H4 (cell line): ENCODE results near the gene DRAM2. TPM values are rescaled to one million over a fixed set of nuclear protein-coding genes. Genes with fewer than 3 reads are reported as not detected.
A peak's percentile ranks its signal among the peaks of the same experiment; 100 is the strongest.

Experiments
- DNase-seq: peaks from one replicate; pipeline ENCODE4 v3.0.0-alpha.2; 2015; ENCODE audit warnings: low spot score
- total RNA-seq: library from RNA; depleted of rRNA; stranded (reverse); fragments of >200 nt; shearing (Covaris generic); gene quantifications from 2 replicates; pipeline ENCODE4 v1.2.3, GENCODE V29; 2014; rRNA removed

Gene DRAM2
- total RNA-seq, result 34.0 and 36.1 TPM in 2 replicates

DNA sequence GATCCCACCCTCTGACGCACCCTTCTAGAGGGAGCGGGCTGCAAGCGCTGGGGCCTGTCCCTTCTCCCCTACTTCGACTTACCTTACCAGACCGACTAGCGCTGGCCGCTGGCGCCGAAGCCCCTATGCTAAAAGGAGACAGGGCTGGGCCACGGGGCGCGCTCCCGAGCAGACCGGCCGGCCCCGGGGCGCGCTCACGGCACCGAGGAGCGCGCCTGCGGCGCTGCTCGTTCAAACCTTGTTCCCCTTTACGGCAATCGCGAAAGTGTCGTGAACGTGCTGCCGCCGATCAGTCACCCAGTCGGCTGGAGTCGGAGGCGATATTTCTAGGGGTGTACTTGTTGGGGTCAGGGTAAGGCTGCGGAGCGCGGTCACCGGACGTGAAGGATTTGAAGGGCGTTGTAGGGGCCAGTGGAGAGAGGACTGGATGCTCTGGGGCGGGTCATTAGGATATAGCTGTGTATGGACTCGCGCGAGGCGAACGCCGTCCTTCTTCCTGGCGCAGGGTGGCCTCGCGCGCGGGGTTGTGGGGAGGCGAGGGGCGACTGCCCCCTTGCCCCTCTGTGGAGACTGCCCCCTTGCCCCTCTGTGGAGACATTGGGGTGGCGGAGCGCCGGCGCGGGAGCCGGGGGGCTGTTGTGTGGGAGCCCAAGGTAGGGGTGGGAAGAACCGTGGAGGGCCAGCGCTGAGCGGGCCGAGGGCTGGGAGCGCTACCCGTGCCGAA is at the start of gene DRAM2, which contains the start of gene CEPT1:
Gene DRAM2 (minus strand): TSS at position 138 of the 724 bp plus-strand sequence. CDS start 8,539 bp downstream, outside the sequence.
Gene CEPT1 (plus strand): TSS at position 268 of the 724 bp plus-strand sequence. CDS start 7,492 bp downstream, outside the sequence.
- peak; percentile 88 for DNase-seq

DNA sequence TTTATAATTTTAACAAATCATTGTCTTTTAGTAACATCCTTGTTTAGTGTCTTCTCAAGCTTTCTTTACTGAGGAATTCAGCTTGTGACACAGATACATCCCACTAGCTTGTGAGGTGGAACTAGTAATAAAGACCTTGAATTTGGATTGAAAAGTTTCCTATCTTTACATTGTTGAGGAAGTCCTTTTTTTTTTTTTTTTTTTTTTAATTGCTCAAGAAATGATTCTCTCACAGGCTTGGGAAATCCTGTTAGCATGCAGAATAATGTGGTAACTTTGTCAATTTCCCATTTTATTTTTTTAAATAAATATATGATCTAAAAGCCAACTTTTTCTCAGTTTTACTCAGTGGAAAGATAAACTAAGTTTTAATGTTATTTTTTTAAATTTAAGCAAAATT is 44.8 kb upstream of the DRAM2 start:
- DNase-seq, result no peak

DNA sequence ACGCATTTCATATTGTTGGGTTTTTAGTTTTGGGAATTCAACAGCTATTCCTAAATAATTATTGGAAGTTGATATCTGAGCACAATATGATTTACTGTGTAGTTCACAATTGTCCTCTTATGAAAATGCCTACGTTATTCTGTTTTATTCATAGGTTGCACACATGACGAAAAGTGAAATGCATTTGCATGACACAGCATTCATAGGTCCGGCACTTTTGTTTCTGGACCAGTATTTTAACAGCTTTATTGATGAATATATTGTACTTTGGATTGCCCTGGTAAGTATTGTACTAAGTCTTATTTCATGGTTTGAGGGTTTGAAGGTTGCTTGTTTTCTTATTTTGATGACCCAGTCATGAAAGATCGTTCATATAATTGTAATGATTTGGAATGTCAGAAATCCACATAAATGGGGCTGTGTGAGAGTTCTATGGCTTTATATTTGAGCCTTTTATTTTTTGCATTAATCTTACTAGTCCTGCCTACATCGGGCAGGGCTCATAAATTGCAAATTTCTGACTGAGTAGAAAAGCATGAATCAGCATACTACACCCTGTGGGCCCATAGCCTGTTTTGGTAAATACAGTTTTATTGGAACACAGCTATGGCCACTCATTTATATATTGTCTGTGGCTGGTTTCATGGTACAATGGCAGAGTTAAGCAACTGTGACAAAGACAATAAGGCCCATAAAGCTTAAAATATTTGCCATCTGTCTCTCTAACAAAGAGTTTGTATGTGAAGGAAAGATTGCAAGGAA is 43.6 kb upstream of the DRAM2 start:
- DNase-seq, result no peak

DNA sequence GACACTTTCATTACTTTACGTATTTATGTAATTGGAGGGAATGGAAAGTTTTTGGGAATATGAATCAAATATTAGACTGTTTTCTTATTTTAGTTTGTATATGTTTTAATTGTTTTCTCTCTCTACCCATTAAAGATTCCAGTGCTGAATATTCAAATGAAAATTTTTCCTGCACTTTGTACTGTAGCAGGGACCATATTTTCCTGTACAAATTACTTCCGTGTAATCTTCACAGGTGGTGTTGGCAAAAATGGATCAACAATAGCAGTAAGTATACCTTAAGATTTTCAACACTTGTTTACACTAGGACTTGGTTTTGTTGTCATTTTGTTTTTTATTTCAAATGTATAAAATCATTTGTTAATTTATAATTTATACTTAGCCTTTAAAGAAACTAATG is 42.2 kb upstream of the DRAM2 start:
- DNase-seq, result no peak

DNA sequence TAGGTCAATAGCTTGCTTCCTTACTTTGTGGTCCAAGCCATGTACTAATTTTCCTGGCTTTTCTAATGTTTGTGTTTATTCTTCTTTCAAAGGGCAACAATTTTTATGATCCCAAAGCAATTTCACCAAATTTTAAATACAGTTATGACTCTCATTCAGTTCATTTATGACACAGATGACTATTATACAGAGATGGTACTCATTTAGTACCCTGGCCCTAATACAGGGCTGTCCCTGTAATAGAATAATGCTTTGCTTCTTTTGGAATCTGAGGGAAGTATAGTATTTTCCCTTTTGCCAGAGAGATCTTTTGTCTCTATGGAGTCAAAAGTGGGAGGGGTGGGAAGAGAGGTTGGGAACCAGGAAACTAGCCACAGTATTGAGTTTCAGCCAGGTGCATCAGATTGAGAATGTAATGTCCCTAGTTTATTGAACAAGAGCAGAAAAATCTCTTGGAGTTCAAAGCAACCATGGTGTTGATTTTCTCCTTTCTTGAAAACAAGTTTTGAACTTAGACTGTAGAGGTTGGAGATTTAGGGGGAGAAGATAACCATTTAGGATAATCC is 40.2 kb upstream of the DRAM2 start:
- no peak for DNase-seq

DNA sequence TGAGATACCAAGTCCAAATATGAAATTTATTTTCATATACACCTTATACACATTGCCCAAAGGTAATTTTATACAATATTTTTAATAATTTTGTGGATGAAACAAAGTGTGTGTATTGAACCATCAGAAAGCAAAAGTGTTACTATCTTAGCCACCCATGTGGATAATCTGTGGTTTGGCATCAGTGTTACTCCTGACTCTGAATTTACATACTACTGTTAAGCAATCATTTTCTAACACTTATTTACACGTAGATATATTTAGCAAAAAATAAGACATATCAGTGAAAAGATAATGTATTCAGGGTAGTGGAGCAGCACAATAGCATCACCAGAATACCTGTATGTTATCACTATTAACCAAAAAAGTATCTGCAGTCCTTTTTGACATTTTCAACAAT is 36.8 kb upstream of the DRAM2 start:
- DNase-seq, result no peak

DNA sequence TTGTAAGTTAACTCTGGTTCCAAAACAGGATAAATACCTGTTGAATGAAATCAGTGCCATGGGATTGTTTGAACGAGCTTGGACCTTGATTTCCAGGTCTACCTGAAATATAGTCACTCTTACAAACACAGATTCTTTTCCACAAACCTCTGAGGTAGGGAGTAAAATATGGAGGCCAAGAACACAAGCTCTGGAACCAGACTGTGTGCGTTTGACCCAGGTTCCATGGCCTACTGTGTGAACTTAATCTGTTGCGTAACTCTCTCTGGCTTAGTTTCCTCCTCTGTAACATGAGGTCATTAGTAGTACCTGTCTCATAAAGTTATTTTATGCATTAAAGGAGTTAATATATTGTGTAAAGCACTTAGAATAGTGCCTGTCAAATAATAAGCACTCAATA is 35.5 kb upstream of the DRAM2 start:
- no peak for DNase-seq

DNA sequence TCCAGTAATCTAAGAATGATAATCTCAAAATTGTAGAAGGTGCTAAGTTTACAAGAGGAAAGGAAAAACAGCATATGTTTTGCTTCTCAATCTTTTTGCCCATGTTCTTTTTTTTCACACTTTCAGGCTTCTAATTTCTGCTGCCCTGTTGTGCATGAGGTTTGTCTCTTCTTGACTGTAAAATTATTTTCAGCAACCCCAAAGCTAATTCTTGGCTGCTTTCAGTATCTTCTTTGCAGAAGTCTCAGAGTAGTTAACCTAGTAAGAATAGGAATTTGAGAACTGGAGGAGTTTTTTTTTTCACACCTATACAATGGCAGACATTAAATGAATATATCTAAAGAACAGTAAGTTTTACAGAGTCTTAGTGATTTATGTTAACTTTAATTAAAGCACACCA is 34.2 kb upstream of the DRAM2 start:
- DNase-seq, result no peak

DNA sequence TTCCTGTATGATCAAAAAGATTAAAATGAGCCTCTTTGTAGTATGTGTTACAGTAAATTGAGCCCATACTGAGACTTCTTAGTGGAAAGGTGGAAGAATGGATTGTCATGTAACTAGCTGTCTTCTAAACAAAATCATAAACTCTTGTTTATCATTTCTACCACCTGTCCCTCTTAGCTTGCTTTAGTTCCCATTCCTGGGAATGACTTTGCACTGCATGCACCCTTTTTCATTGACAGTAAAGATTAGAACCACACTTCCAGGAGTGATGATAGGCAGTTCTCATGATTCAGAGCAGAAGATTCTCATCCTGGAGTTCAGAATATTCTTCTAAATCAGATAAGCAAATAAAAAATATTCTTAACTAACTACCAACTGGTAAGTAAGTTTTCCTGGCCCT is 32.6 kb upstream of the DRAM2 start:
- no peak for DNase-seq

DNA sequence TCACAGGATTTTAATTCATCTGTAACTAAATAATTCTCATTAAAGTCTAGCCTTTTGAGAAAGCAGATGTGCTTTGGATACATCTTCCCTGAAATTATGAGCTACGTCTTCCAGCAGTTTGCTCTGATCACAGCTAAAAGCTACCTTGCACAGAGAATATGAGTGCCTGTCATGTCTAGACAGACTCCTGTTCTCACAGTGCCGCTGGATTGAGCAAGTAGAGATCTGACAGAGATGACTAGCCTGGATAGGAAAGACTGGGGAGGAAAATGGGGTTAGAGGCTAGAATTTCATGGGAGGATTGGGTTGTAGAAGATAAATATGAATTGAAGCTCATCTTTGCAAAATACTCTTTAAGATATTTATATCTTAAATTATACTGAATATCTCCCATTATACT is 24.3 kb upstream of the DRAM2 start:
- no peak for DNase-seq

DNA sequence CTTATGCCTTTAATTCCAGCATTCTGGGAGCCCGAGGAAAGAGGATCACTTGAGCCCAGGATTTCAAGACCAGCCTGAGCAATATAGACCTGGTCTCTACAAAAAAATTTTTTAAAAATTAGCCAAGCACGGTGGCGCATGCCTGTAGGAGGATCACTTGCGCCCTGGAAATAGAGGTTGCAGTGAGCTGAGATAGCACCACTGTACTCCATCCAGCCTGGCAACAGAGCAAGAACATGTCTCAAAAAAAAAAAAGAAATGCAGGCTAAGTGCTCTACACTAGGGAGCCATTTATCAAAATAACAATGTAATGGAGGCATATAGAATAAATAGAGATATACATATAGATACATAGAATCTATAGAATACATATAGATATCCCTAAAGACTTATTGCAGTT is 23.5 kb upstream of the DRAM2 start:
- no peak for DNase-seq

DNA sequence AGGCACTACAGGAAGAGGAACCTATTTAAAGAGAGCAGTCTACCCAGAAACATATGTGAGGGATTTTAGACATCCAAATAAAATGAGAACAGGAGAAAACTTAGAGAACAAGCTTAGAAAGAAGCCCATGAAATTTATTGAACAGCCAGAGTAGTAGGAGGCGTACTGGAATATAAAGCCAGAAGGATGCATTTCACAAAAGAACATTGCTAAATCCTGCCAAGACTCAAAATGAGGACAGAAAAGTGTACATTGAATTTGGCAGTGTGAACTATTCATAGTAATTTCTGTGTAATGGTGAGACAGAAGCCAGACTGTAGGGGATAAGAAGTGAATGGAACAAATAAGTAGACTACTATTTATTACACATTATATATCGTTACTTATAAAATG is 22.6 kb upstream of the DRAM2 start:
- no peak for DNase-seq

DNA sequence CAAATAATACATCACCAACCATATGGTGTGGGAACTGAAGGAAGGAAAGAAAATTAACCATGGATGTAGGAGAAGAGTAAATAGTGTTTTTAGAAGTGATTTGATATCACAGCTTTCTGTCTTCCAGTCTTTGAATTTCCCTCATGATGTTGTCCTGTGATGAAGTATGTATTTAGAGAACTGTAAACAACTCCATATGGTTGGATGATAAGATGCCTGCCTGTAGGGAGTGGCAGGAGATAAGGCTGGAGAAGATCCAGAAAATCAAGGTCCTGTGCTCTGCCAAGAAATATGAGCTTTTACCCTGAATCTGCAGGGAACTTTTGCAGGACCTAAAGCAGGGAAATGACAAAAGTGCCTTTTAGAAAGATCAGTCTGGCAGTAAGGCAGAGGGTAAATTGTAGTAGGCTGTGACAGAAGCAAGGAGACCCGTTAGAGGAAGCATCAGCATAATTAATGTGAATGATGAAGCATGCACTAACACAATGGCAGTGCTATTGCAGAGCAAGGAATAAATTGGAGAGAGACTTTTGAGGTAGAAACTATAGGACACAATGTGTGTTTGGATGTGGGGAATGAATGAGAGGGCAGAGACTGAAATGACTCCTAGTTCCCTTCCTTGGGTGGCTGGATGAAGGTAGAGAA is 22.1 kb upstream of the DRAM2 start:
- DNase-seq, result no peak

DNA sequence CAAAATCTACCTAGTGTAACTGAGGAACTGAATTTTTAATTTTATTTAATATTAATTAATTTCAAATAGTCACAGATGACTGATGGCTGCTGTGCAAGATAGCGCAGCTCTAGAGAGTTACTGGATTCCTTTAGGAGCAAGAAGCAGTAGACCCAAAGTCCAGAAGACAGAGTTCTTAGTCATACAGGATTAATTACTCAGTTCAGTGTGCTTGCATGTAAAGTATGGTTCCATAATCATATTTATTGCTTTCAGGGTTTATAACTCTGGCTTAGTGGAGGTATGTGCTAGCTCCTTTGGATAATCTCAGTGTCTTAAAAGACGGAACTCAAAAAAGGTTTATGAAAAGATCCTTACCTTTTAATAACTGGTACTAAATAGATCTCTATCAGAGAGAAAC is 17.5 kb upstream of the DRAM2 start:
- DNase-seq, result no peak

DNA sequence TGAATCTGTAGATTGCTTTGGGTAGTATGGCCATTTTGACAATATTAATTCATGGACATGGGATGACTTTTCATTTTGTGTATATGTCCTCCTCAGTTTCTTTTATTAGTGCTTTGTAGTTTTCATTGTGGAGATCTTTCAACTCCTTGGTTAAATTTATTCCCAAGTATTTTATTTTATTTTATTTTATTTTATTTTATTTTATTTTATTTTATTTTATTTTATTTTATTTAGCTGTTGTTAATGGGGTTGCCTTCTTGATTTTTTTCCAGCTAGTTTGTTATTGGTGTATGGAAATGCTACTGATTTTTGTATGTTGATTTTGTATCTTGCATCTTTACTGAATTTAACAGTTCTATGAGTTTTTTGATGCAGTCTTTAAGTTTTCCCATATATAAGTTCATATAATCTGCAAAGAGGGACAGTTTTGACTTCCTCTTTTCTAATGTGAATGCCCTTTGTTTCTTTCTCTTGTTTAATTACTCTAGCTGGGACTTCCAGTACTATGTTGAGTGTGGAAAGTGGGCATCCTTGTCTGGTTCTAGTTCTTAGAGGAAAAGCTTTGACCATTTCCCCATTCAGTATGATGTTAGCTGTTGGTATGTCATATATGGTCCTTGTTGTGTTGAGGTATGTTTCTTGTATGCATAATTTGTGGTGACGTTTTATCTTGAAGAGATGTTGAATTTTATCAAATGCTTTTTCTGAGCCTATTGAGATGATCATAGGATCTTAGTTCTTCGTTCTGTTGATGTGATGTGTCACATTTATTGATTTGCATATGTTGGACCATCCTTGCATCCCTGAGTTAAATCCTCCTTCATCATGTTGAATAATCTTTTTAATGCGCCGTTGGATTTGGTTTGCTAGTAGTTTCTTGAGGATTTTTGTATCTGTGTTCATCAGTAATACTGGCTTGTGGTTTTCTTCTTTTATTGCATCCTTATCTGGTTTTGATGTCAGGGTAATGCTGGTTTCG is 14.4 kb upstream of the DRAM2 start:
- DNase-seq, result no peak

DNA sequence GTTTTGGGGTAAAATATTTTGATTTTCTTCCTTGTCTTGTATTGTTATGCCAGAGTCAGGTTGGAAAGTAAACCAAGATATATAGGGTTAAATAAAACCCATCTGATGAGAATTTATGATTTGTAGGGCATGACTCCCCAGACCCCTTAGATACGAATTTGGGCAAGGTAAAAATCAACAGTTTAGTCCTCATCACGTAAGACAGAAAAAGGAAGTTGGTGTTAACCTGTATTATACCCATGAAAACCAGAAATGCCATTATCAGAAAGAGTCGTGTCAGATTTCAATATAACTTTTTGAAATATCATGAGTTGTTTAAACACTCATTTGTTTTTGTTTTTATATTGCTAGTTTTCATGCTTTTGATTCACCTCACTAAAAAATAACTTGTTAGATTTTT is 11.9 kb upstream of the DRAM2 start:
- no peak for DNase-seq

DNA sequence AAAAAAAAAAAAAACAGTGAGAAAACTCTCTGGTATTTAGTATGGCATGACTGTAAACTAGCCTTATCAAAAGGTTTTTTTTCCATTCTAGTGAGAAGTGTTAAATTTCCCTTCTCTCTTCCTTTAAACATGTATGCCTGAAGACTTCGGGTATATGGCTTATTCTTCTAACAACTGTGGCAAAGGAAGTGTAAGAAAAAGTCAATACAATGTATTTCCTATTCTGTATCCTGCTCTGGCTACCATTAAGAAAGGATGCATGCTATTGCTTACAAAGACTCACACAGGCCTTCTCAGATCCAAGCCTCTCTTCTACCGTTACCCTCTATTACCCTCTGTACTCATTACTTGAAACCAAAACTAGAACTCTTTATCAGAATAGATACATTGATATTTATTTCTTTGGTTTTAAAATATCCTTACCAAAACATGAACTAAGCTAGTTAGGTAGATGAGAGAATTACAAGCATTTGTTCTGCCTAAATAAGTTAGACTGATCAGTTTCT is 8.5 kb upstream of the DRAM2 start:
- no peak for DNase-seq

DNA sequence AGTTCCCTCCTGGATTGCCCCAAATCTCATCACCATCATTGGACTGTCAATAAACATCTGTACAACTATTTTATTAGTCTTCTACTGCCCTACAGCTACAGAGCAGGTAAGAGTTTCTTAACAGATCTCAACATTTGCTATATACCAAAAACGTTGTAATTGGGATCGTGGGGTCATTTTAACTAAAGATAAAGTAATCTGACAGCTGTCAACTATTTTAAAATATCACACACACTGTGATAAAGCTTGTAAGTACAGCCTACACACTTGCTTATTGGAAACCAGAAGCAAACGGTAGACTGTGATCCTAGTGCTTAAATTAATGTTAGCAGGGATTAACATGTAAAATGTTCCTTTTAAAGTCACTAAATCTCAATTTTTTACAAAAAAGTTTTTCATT is 8.1 kb upstream of the DRAM2 start:
- DNase-seq, result no peak

DNA sequence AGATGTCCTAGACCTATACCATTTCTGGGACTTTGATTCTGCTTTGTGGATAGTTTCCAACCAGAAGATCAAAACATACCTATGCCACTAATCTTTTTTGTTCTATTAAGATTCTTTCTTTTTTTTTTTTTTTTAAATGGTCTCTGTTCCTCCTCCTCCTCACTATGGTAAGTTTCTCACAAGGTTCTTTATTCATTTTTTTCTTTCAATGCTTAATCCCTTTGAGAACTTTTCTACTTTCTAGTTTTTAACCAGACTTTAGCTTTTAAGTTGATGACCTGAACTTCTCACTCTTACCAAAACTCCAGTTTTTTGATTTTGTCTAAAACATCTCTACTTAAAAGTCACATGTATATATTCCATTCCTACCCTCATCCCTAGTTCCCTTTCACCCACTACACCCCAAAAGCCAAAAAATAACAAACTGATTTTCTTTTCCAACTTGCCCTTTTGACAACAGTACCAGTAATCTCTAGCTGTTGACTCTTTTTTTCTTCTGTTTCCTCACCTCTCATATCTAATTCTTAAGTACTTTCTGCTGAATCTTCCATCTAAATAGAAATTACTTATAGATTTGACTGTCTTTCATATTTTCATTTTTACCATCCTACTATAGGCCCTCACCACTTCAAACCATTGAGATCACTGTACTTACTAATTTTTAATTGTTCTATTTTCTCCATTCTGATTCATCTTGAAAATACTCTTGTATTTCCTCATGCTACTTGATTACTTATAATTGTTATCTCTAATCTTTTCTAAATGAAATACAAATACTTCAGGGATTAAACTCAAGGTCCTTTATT is 6.3 kb upstream of the DRAM2 start:
- DNase-seq, result no peak

DNA sequence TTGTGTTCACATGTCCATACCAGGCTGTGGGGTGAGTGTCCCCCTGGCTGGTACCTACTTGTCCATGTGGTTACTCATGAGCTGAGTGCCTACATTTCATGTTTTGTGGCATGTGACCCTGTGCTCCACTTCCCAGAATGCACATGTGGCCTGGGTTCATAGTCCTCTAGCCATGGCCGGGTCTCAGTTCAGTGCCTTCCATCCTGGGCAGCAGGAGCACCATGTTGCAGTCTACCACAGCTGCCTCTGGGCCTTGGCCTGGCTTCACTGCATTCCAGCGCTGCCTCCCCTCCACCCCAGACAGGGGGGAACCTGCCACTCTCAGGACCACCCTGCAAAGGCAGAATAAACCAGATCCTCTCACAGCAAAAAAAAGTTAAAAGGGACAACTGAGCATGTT is 5.6 kb upstream of the DRAM2 start:
- DNase-seq, result no peak
